Hepatocyte (in vitro differentiated cells): ENCODE data around the gene ZNF638. TPM values are rescaled to one million over a fixed set of nuclear protein-coding genes. Genes with fewer than 3 reads are reported as not detected.

Experiments
- DNase-seq: peaks from one replicate; pipeline ENCODE4 v3.0.0-alpha.2; 2016; ENCODE audit warnings: low spot score
- H2AFZ ChIP-seq: fragments of 200-600 bp; sonication (generic); 2 replicates; pipeline ENCODE4 v1.6.0; 2016; ENCODE audit warnings: antibody characterized with exemption, mild to moderate bottlenecking
- H3K27ac ChIP-seq: fragments of 200-600 bp; sonication (generic); 2 replicates; pipeline ENCODE4 v1.5.1; 2016; ENCODE audit warnings: mild to moderate bottlenecking
- H3K27me3 ChIP-seq: fragments of 200-600 bp; sonication (generic); 2 replicates; pipeline ENCODE4 v1.6.1; 2016
- H3K36me3 ChIP-seq: fragments of 200-600 bp; sonication (generic); replicated peaks from 2 replicates; pipeline ENCODE4 v1.5.1; 2016; ENCODE audit warnings: low read depth; ENCODE audit not compliant: insufficient read depth
- H3K4me1 ChIP-seq: fragments of 200-600 bp; sonication (generic); 2 replicates; pipeline ENCODE4 v1.5.1; 2016; ENCODE audit warnings: mild to moderate bottlenecking, moderate library complexity; ENCODE audit not compliant: insufficient read depth
- H3K4me2 ChIP-seq: fragments of 200-600 bp; sonication (generic); 2 replicates; pipeline ENCODE4 v1.6.0; 2016
- H3K4me3 ChIP-seq: fragments of 200-600 bp; sonication (generic); 2 replicates; pipeline ENCODE4 v1.5.1; 2016; ENCODE audit warnings: mild to moderate bottlenecking
- H3K79me2 ChIP-seq: fragments of 200-600 bp; sonication (generic); 2 replicates; pipeline ENCODE4 v1.6.0; 2017; ENCODE audit warnings: mild to moderate bottlenecking
- H3K9me2 ChIP-seq: fragments of 200-600 bp; sonication (generic); replicated peaks from 2 replicates; pipeline ENCODE4 v1.6.0; 2017; ENCODE audit warnings: mild to moderate bottlenecking; ENCODE audit not compliant: insufficient read depth
- H3K9me3 ChIP-seq: fragments of 200-600 bp; sonication (generic); 2 replicates; pipeline ENCODE4 v1.5.1; 2016; ENCODE audit warnings: low read depth, mild to moderate bottlenecking
- H4K20me1 ChIP-seq: fragments of 200-600 bp; sonication (generic); 2 replicates; pipeline ENCODE4 v1.6.0; 2016; ENCODE audit warnings: mild to moderate bottlenecking; ENCODE audit not compliant: insufficient read depth, poor library complexity, severe bottlenecking
- CTCF ChIP-seq: fragments of 200-600 bp; sonication (generic); IDR thresholded peaks from 2 replicates; pipeline ENCODE4 v1.5.1; 2016; ENCODE audit warnings: antibody characterized with exemption, mild to moderate bottlenecking; ENCODE audit not compliant: poor library complexity
- EZH2 ChIP-seq: fragments of 200-600 bp; sonication (generic); IDR thresholded peaks from 2 replicates; pipeline ENCODE4 v1.6.1; 2016; ENCODE audit warnings: antibody characterized with exemption, mild to moderate bottlenecking, borderline replicate concordance
- EZH2phosphoT487 ChIP-seq: fragments of 200-600 bp; sonication (generic); IDR thresholded peaks from one replicate; pipeline ENCODE4 v1.6.1; 2018; ENCODE audit warnings: antibody characterized with exemption, mild to moderate bottlenecking, low read depth, moderate library complexity; ENCODE audit not compliant: unreplicated experiment, severe bottlenecking
- WGBS: methylation state at CpG from one replicate; pipeline ENCODE4 v1.1.6; 2016; ENCODE audit warnings: low lambda C conversion rate; ENCODE audit errors: missing lambda C conversion rate; 5-methylcytosine and 5-hydroxymethylcytosine counted together
- polyA plus RNA-seq: library from polyadenylated mRNA; unstranded; fragments of >200 nt; fragmentation: Nextera tagmentation; extraction: Ambion mirVana; gene quantifications from 2 replicates; pipeline ENCODE4 v1.2.1, GENCODE V29; 2016
- total RNA-seq: library from RNA; depleted of rRNA; stranded (reverse); fragments of >200 nt; gene quantifications from 2 replicates; pipeline ENCODE4 v1.2.3, GENCODE V29; 2014

The ZNF638 gene
- total and polyA plus RNA-seq, 2 experiments from 2014 or later: 41.2 to 141 TPM

DNA sequence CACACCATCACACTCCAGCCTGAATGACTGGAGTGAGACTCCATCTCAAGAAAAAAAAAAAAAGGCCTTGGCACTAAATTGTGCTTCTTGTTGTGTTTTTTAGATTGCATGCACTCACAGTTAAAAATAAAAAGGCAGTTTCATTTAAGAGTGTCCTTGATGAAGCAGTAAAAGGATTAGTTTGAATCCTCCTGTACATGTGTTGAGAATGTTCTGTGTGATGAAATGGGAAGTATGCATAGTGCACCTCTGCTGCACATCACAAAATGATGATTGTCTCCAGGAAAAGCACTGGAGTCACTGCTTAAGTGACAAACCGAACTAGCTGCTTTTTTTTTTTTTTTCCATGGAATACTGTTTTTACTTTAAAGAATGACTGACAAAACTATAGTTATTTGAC is 144.9 kb downstream of the ZNF638 start:
- Histone ChIP-seq H3K4me3 (no peak overlapping the region), H3K4me1 (no peaks in the 10 kb centered on the region), H4K20me1 (no peaks in the 10 kb centered on the region), H3K27me3 (no peaks in the 10 kb centered on the region), H3K9me3 (no peaks in the 10 kb centered on the region), H3K4me2 (no peak overlapping the region), H3K27ac (no peak overlapping the region), H3K36me3 (no peaks in the 10 kb centered on the region), H3K9me2 (no peaks in the 10 kb centered on the region), H3K79me2 (no peaks in the 10 kb centered on the region), H2AFZ (no peak overlapping the region)
- no peak for DNase-seq
- TF ChIP-seq EZH2 (no peak), EZH2phosphoT487 (no peak), CTCF (no peak)
- 78% methylated on average over 1 of the region's 1 CpG for WGBS

GRCh38 chr2:71477231-71477691 is 145.7 kb downstream of the ZNF638 start:
- H3K9me2 ChIP-seq: no peaks in the 10 kb centered on the region
- H2AFZ ChIP-seq: no peak overlapping the region
- no peaks in the 10 kb centered on the region for H4K20me1 ChIP-seq
- H3K4me3 ChIP-seq: no peak overlapping the region
- no peak for TF ChIP-seq EZH2
- TF ChIP-seq EZH2phosphoT487: no peak
- TF ChIP-seq CTCF: no peak
- no peaks in the 10 kb centered on the region for H3K4me1 ChIP-seq
- no peaks in the 10 kb centered on the region for H3K36me3 ChIP-seq
- no peaks in the 10 kb centered on the region for H3K27me3 ChIP-seq
- no peak for DNase-seq
- no peak overlapping the region for H3K27ac ChIP-seq
- H3K9me3 ChIP-seq: no peaks in the 10 kb centered on the region
- H3K4me2 ChIP-seq: no peak overlapping the region
- no peaks in the 10 kb centered on the region for H3K79me2 ChIP-seq
- 80% methylated on average over 6 of the region's 6 CpGs for WGBS

GRCh38 chr2:71478806-71479205 is 147.2 kb downstream of the ZNF638 start:
- H3K9me2 ChIP-seq: no peaks in the 10 kb centered on the region
- no peaks in the 10 kb centered on the region for H4K20me1 ChIP-seq
- no peaks in the 10 kb centered on the region for H3K27me3 ChIP-seq
- 73% methylated on average over 5 of the region's 6 CpGs for WGBS
- H3K79me2 ChIP-seq: no peaks in the 10 kb centered on the region
- no peak overlapping the region for H2AFZ ChIP-seq
- H3K36me3 ChIP-seq: no peaks in the 10 kb centered on the region
- no peaks in the 10 kb centered on the region for H3K4me1 ChIP-seq
- H3K4me2 ChIP-seq: no peak overlapping the region
- H3K27ac ChIP-seq: no peak overlapping the region
- TF ChIP-seq EZH2phosphoT487: no peak
- no peak for TF ChIP-seq CTCF
- no peak for TF ChIP-seq EZH2
- H3K4me3 ChIP-seq: no peak overlapping the region
- DNase-seq: no peak
- H3K9me3 ChIP-seq: no peaks in the 10 kb centered on the region

DNA sequence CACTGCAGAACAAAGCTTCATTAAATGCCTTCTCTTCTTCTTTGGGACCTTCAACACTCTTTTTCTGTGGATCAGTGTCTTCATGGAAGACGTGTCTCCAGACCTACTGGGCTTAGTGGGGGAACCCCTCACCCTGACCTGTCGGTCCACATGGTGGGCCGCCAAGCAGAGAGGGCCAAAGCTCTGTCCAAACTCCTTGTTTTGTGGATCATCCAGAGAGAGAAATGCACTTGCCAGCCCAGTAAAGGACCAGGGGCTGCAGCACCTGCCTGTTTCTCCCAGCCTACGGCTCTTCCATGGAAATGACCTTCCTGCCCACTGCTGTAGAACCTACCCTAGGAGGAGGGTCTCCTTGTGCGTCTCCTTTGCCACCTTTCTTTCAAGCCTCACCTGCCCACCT is 147.7 kb downstream of the ZNF638 start:
- H3K36me3 ChIP-seq: no peaks in the 10 kb centered on the region
- H4K20me1 ChIP-seq: no peaks in the 10 kb centered on the region
- H3K9me2 ChIP-seq: no peaks in the 10 kb centered on the region
- H3K4me2 ChIP-seq: no peak overlapping the region
- no peaks in the 10 kb centered on the region for H3K27me3 ChIP-seq
- no peaks in the 10 kb centered on the region for H3K9me3 ChIP-seq
- TF ChIP-seq CTCF (no peak), EZH2 (no peak), EZH2phosphoT487 (no peak)
- H3K27ac ChIP-seq: no peak overlapping the region
- no peak for DNase-seq
- no peaks in the 10 kb centered on the region for H3K4me1 ChIP-seq
- 93% methylated on average over 5 of the region's 5 CpGs for WGBS
- no peak overlapping the region for H3K4me3 ChIP-seq
- no peaks in the 10 kb centered on the region for H3K79me2 ChIP-seq
- no peak overlapping the region for H2AFZ ChIP-seq
